Cardiac fibroblast (primary cell): Measurements from ENCODE around the gene REPIN1.

ENCODE experiments used
- DNase-seq, 2 donors: peaks; one replicate each; pipeline versions ENCODE4 v3.0.0 to v3.0.0-alpha.2; 2010; ENCODE audit warnings: low read depth in 2 of 2
- H3K4me3 ChIP-seq, 2 donors: replicated peaks in 1 of 2; 1 replicate in 1 of 2; 2 replicates in 1 of 2; pipeline ENCODE4 v1.5.1; 2011; ENCODE audit warnings: low read depth in 2 of 2, low read length in 2 of 2, mild to moderate bottlenecking in 2 of 2, moderate library complexity in 1 of 2
- CTCF ChIP-seq: IDR thresholded peaks from one replicate; pipeline ENCODE4 v1.5.1; 2011; ENCODE audit warnings: low read depth, mild to moderate bottlenecking, low read length, inconsistent platforms

REPIN1 gene

DNA sequence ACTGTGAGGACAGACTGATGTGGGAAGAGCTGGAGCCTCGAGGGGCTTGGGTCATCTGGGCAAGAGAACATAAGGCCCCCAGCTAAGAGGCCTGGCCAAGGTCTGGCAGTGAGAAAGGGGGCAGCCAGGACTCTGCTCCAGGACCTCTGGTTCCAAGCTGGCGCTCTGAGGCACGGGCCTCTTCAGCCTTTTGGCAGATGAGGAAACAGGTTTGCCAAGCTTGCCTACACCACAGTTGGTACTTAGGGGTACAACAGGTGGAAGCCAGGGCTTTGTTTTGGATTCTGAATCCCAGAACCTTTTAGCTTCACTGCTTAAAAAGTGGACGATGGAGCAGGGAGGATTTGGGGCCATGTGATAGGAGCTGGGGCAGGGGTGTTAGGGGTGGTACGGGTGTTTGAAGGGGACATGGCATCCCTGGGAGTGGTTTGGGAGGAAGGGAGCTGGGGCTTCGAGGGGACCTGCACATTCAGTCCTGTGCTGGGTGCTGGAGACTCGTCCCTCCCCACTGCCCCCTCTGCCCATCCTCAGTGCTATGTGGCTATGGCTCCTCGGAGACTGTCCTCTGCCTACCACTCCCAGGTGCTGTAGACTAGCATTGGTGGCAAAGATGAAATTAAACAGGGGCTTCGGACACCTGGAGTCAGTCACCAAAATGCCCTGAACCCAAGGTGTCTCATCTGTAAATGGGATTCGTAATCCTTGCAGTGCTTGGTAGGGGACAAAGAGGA is 40.8 kb downstream of the REPIN1 start:
- H3K4me3 ChIP-seq, result no peak overlapping the region
- DNase-seq, result no peak
- no peak for TF ChIP-seq CTCF

DNA sequence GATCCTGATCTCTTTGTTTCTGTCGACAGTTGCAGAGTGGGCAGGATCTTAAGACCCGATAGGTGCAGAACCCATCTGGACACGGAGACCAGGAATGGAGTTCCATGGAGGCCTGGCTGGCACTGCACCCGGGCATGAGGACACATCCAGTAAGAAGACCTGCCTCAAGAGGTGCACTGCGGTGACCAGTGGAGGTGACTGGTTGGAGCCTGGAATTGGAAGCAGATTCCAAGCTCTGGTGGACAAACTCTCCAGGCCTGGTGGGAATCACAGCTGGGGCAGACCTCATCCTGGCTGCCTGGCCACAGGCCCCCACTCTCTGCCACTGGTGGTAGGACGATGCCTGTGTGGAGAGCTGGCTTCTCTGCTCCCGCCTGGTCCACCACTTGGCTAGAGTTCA is 41.5 kb downstream of the REPIN1 start:
- TF ChIP-seq CTCF, result no peak
- no peak for DNase-seq
- H3K4me3 ChIP-seq, result no peak overlapping the region

DNA sequence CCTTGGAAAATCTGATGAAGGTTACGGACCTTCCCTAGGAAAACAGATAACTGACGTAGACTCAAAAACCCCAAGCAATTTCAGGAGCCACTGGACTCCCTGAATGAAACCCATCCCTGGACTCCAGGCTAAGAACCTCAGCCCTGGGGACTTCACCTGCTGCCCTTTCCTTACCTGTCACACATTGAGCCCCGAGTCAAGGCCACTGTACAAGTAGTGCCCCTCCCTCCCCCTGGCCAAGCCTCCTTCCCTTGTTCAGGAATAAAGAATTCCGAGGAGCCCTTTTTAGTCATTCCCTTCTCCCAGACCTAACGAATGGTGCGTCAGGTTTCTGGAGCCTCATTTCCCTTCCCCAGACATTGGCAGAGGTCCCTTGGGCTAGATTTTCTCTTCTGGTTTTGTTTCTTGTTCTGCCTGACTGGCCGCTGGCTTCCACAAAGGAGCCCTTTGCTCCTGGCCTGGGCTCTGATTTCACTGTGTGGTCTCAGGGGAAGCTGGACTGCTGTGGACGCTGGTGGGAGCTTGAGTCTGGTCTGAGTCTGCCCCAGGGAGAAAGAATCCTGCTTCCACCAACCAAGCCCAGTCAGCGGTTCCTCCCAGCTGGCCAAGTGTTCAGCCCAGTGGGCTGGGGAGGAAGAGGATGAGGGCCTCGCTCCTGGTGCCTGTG is 42.2 kb downstream of the REPIN1 start:
- no peak for DNase-seq
- no peak overlapping the region for H3K4me3 ChIP-seq
- TF ChIP-seq CTCF, result no peak

GRCh38 chr7:150411606-150412005 is 43.0 kb downstream of the REPIN1 start:
- no peak for TF ChIP-seq CTCF
- DNase-seq, result no peak
- no peak overlapping the region for H3K4me3 ChIP-seq

DNA sequence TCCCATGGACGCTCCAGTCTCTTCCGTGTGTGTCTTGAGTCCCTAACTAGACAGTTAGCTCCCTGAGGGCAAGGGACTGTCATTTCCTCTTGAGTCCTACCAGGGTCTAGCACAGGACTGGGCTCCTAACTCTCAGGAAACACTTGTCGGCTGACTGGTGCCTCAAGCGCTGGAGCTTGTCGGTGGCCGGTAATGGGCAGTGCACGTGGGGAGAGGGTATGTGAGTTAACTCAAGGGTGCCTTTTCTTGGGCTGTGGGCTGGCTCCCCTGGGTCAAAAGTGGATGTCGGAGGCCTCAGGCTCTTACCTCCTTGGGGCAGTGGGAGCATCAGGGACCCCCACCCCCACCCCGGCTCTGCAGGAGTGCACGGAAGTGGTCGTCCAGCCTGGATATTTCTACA is 43.4 kb downstream of the REPIN1 start:
- H3K4me3 ChIP-seq, result no peak overlapping the region
- DNase-seq, result no peak
- no peak for TF ChIP-seq CTCF

GRCh38 chr7:150412518-150413488 is 44.2 kb downstream of the REPIN1 start:
- no peak for DNase-seq
- no peak for TF ChIP-seq CTCF
- H3K4me3 ChIP-seq, result no peak overlapping the region
